Endothelial cell (in vitro differentiated cells): Measurements from ENCODE around the gene AKAP13. TPM values are rescaled to one million over a fixed set of nuclear protein-coding genes. Genes with fewer than 3 reads are reported as not detected.

Experiments used
- DNase-seq: peaks from one replicate; pipeline ENCODE4 v3.0.0; 2021; ENCODE audit warnings: low spot score
- H3K27ac Mint-ChIP-seq: one replicate; pipeline ENCODE4 v1.8.0; 2021; ENCODE audit warnings: mixed read lengths, inconsistent platforms; ENCODE audit not compliant: unreplicated experiment
- H3K27me3 Mint-ChIP-seq: one replicate; pipeline ENCODE4 v1.8.0; 2021; ENCODE audit warnings: mild to moderate bottlenecking, moderate library complexity, mixed read lengths, inconsistent platforms; ENCODE audit not compliant: unreplicated experiment
- H3K36me3 Mint-ChIP-seq: one replicate; pipeline ENCODE4 v1.8.0; 2021; ENCODE audit warnings: mild to moderate bottlenecking, low read depth, mixed read lengths, inconsistent platforms; ENCODE audit not compliant: unreplicated experiment
- H3K4me1 Mint-ChIP-seq: one replicate; pipeline ENCODE4 v1.8.0; 2021; ENCODE audit warnings: mild to moderate bottlenecking, mixed read lengths, inconsistent platforms; ENCODE audit not compliant: unreplicated experiment
- H3K4me3 Mint-ChIP-seq: one replicate; pipeline ENCODE4 v1.8.0; 2021; ENCODE audit warnings: mild to moderate bottlenecking, mixed read lengths, inconsistent platforms; ENCODE audit not compliant: unreplicated experiment
- H3K9me3 Mint-ChIP-seq: one replicate; pipeline ENCODE4 v1.8.0; 2021; ENCODE audit warnings: mixed read lengths, inconsistent platforms; ENCODE audit not compliant: unreplicated experiment
- CTCF ChIP-seq: fragments of 200-600 bp; sonication (generic); IDR thresholded peaks from one replicate; pipeline ENCODE4 v1.5.0; 2021; ENCODE audit warnings: antibody characterized with exemption; ENCODE audit not compliant: unreplicated experiment
- total RNA-seq: library from RNA; stranded (reverse); fragmentation: NEBNext Ultra II Directional; extraction: Animal tissue kit (Norgen Biotek cat#: 25700); gene quantifications from one replicate; pipeline ENCODE4 v1.2.1, GENCODE V29; 2021; ENCODE audit not compliant: unreplicated experiment

AKAP13 gene
- total RNA-seq, 1 donor from 2014 or later = 249 TPM

- DNase-seq = no peak
- no peak for TF ChIP-seq CTCF
- Mint-ChIP-seq H3K36me3 (no peaks in the 10 kb centered on the region), H3K9me3 (no peaks in the 10 kb centered on the region), H3K4me1 (peaks cover 46% of the 10 kb centered on the region), H3K27ac (peak overlapping the region; percentile 36), H3K4me3 (no peak overlapping the region), H3K27me3 (peaks cover 2% of the 10 kb centered on the region)
Measured at GRCh38 chr15:85463276-85463892, 83.0 kb downstream of the AKAP13 start.

- TF ChIP-seq CTCF = no peak
- no peaks in the 10 kb centered on the region for H3K9me3 Mint-ChIP-seq
- peaks cover 2% of the 10 kb centered on the region for H3K27me3 Mint-ChIP-seq
- no peak for DNase-seq
- no peaks in the 10 kb centered on the region for H3K36me3 Mint-ChIP-seq
- peak overlapping the region; percentile 8 for H3K4me3 Mint-ChIP-seq
- H3K4me1 Mint-ChIP-seq = peaks cover 44% of the 10 kb centered on the region
- H3K27ac Mint-ChIP-seq = peak overlapping the region; percentile 7
Measured at GRCh38 chr15:85463976-85464375, 83.6 kb downstream of the AKAP13 start.

- no peaks in the 10 kb centered on the region for H3K36me3 Mint-ChIP-seq
- no peak overlapping the region for H3K27ac Mint-ChIP-seq
- H3K4me3 Mint-ChIP-seq = no peak overlapping the region
- H3K4me1 Mint-ChIP-seq = peaks cover 44% of the 10 kb centered on the region
- TF ChIP-seq CTCF = no peak
- peaks cover 2% of the 10 kb centered on the region for H3K27me3 Mint-ChIP-seq
- no peak for DNase-seq
- H3K9me3 Mint-ChIP-seq = no peaks in the 10 kb centered on the region
Measured at GRCh38 chr15:85464471-85464870, 84.1 kb downstream of the AKAP13 start.

GRCh38 chr15:85470563-85471271 lies 90.3 kb downstream of the AKAP13 start:
- no peak for TF ChIP-seq CTCF
- H3K9me3 Mint-ChIP-seq = no peaks in the 10 kb centered on the region
- peaks cover 9% of the 10 kb centered on the region for H3K27me3 Mint-ChIP-seq
- H3K4me1 Mint-ChIP-seq = peaks cover 41% of the 10 kb centered on the region
- no peak overlapping the region for H3K4me3 Mint-ChIP-seq
- DNase-seq = no peak
- no peak overlapping the region for H3K27ac Mint-ChIP-seq
- H3K36me3 Mint-ChIP-seq = no peaks in the 10 kb centered on the region

- H3K27ac Mint-ChIP-seq = no peak overlapping the region
- H3K9me3 Mint-ChIP-seq = no peaks in the 10 kb centered on the region
Measured at GRCh38 chr15:85472349-85472748, 91.9 kb downstream of the AKAP13 start.

More at GRCh38 chr15:85472349-85472748, 91.9 kb downstream of the AKAP13 start:
- DNase-seq = no peak
- no peak for TF ChIP-seq CTCF
- Mint-ChIP-seq H3K4me3 (no peak overlapping the region), H3K4me1 (peaks cover 53% of the 10 kb centered on the region), H3K36me3 (no peaks in the 10 kb centered on the region), H3K27me3 (peaks cover 8% of the 10 kb centered on the region)
